ENCODE data around the gene PCBP4. TPM values are rescaled to one million over a fixed set of nuclear protein-coding genes. Genes with fewer than 3 reads are reported as not detected.

Gene PCBP4
- total RNA-seq, 1 experiment from 2014 or later, result 26.4 TPM

GRCh38 chr3:51935886-51936755, 31.1 kb downstream of the PCBP4 start:
- CTCF ChIA-PET, result interaction anchor here (0.6 to 1.5 kb wide), 2 partner anchors 11 to 268 kb away, joined by 3 to 4 read pairs; no protein-coding TSS in a partner anchor
- no peak for TF ChIP-seq CTCF (IDR thresholded peaks at IDR 0.05; ENCODE audit: unreplicated experiment)
- no peaks in the 10 kb centered on the region for H3K9me3 Mint-ChIP-seq (ENCODE audit: unreplicated experiment)
- POLR2A ChIA-PET, result no interaction called here
- DNase-seq (ENCODE audit: unreplicated experiment), result no peak
- H3K4me3 Mint-ChIP-seq (ENCODE audit: unreplicated experiment), result no peak overlapping the region
- BruUV-seq (replicated peaks), result no TSS peak
- peaks cover 10% of the 10 kb centered on the region for H3K4me1 Mint-ChIP-seq (ENCODE audit: insufficient read depth, unreplicated experiment)
- H3K36me3 Mint-ChIP-seq (ENCODE audit: insufficient read depth, unreplicated experiment), result peaks cover 83% of the 10 kb centered on the region
- intact Hi-C loops (cut with micrococcal nuclease), result no loop called here
- no peaks in the 10 kb centered on the region for H3K27me3 Mint-ChIP-seq (ENCODE audit: insufficient read depth, unreplicated experiment)
- H3K27ac Mint-ChIP-seq (ENCODE audit: low read depth, unreplicated experiment), result no peak overlapping the region

GRCh38 chr3:51934991-51935885, 32.0 kb downstream of the PCBP4 start:
- POLR2A ChIA-PET, result no interaction called here
- peaks cover 84% of the 10 kb centered on the region for H3K36me3 Mint-ChIP-seq (ENCODE audit: insufficient read depth, unreplicated experiment)
- H3K4me3 Mint-ChIP-seq (ENCODE audit: unreplicated experiment), result no peak overlapping the region
- no peak overlapping the region for H3K27ac Mint-ChIP-seq (ENCODE audit: low read depth, unreplicated experiment)
- H3K9me3 Mint-ChIP-seq (ENCODE audit: unreplicated experiment), result no peaks in the 10 kb centered on the region
- TF ChIP-seq CTCF (IDR thresholded peaks at IDR 0.05; ENCODE audit: unreplicated experiment), result no peak
- CTCF ChIA-PET, result interaction anchor here (0.6 to 1.5 kb wide), 4 partner anchors 10 to 545 kb away, joined by 3 to 4 read pairs (median 3); no protein-coding TSS in a partner anchor
- DNase-seq (ENCODE audit: unreplicated experiment), result no peak
- no TSS peak for BruUV-seq (replicated peaks)
- H3K27me3 Mint-ChIP-seq (ENCODE audit: insufficient read depth, unreplicated experiment), result no peaks in the 10 kb centered on the region
- intact Hi-C loops (cut with micrococcal nuclease), result no loop called here
- H3K4me1 Mint-ChIP-seq (ENCODE audit: insufficient read depth, unreplicated experiment), result peaks cover under 1% of the 10 kb centered on the region

- intact Hi-C loops (cut with micrococcal nuclease), result no loop called here
- Mint-ChIP-seq H3K4me1 (ENCODE audit: insufficient read depth, unreplicated experiment) (no peaks in the 10 kb centered on the region), H3K27me3 (ENCODE audit: insufficient read depth, unreplicated experiment) (no peaks in the 10 kb centered on the region), H3K4me3 (ENCODE audit: unreplicated experiment) (no peak overlapping the region), H3K27ac (ENCODE audit: low read depth, unreplicated experiment) (no peak overlapping the region), H3K36me3 (ENCODE audit: insufficient read depth, unreplicated experiment) (peaks cover 75% of the 10 kb centered on the region), H3K9me3 (ENCODE audit: unreplicated experiment) (no peaks in the 10 kb centered on the region)
- no peak for DNase-seq (ENCODE audit: unreplicated experiment)
- CTCF ChIA-PET, result interaction anchor here (0.7 kb wide), 2 partner anchors 12 to 544 kb away, joined by 3 read pairs; no protein-coding TSS in a partner anchor
- BruUV-seq (replicated peaks), result no TSS peak
- TF ChIP-seq CTCF (IDR thresholded peaks at IDR 0.05; ENCODE audit: unreplicated experiment), result no peak
- POLR2A ChIA-PET, result interaction anchor here (0.6 kb wide), 2 partner anchors 23 to 48 kb away, joined by 3 to 6 read pairs; no protein-coding TSS in a partner anchor
Measured at GRCh38 chr3:51934139-51934850, 33.0 kb downstream of the PCBP4 start.
